SW480 (cell line): Measurements from ENCODE around the gene PLCXD1.
"Not testable (repeated sequence)": the region's sequence is repeated elsewhere in the genome, so short reads cannot be mapped to it uniquely, and the experiment has no call there.

Experiments
- DNase-seq: peaks from one replicate; pipeline ENCODE4 v3.0.0-alpha.2; 2016; ENCODE audit warnings: low spot score

PLCXD1 gene

GRCh38 chrX:351324-351641 is 70.1 kb downstream of the PLCXD1 start:
- not testable (repeated sequence) for DNase-seq

GRCh38 chrX:351736-352135 is 70.6 kb downstream of the PLCXD1 start:
- DNase-seq, result no peak

GRCh38 chrX:352181-352580 is 71.0 kb downstream of the PLCXD1 start:
- DNase-seq, result no peak

- DNase-seq, result no peak
These were observed 71.6 kb downstream of the PLCXD1 start for GRCh38 chrX:352582-353314.
